Neuronal stem cell (in vitro differentiated cells): Measurements from ENCODE around the gene TGFBR3L.

Experiments used
- DNase-seq: peaks from one replicate; pipeline ENCODE4 v3.0.0-alpha.2; 2013; ENCODE audit warnings: low spot score
- H2AFZ ChIP-seq: one replicate; pipeline ENCODE4 v1.6.1; 2013; ENCODE audit warnings: mild to moderate bottlenecking, low read length, inconsistent platforms
- H2AK5ac ChIP-seq: 2 replicates; pipeline ENCODE4 v1.6.1; 2013; ENCODE audit warnings: low read depth, mild to moderate bottlenecking, inconsistent platforms, low read length, moderate library complexity, mixed read lengths
- H2BK120ac ChIP-seq: 2 replicates; pipeline ENCODE4 v1.6.1; 2013; ENCODE audit warnings: low read depth, mild to moderate bottlenecking, inconsistent platforms, low read length, moderate library complexity, mixed read lengths
- H2BK12ac ChIP-seq: one replicate; pipeline ENCODE4 v1.6.1; 2013; ENCODE audit warnings: low read length, inconsistent platforms
- H2BK15ac ChIP-seq: 2 replicates; pipeline ENCODE4 v1.6.1; 2013; ENCODE audit warnings: mild to moderate bottlenecking, low read length, inconsistent platforms, mixed read lengths
- H2BK5ac ChIP-seq: one replicate; pipeline ENCODE4 v1.6.1; 2013; ENCODE audit warnings: inconsistent platforms, mild to moderate bottlenecking, low read length, moderate library complexity
- H3K14ac ChIP-seq: one replicate; pipeline ENCODE4 v1.6.1; 2013; ENCODE audit warnings: low read length, inconsistent platforms
- H3K18ac ChIP-seq: 2 replicates; pipeline ENCODE4 v1.6.1; 2013; ENCODE audit warnings: low read length, inconsistent platforms
- H3K23ac ChIP-seq: 2 replicates; pipeline ENCODE4 v1.6.1; 2013; ENCODE audit warnings: low read depth, mild to moderate bottlenecking, mixed read lengths, low read length, inconsistent platforms; ENCODE audit not compliant: poor library complexity
- H3K27ac ChIP-seq: replicated peaks from 3 replicates; pipeline ENCODE4 v1.5.1; 2013; ENCODE audit warnings: low read length, inconsistent platforms
- H3K27me3 ChIP-seq, 3 experiments: 2 replicates each; pipeline ENCODE4 v1.6.1; 2013; ENCODE audit warnings: low read length in 3 of 3, mild to moderate bottlenecking in 2 of 3, inconsistent platforms in 1 of 3, low read depth in 1 of 3, mixed read lengths in 1 of 3, moderate library complexity in 1 of 3; ENCODE audit not compliant: control insufficient read depth in 3 of 3, insufficient read depth in 3 of 3
- H3K36me3 ChIP-seq, 2 donors: replicated peaks in 1 of 2; 2 replicates each; pipeline ENCODE4 v1.6.1; 2013; ENCODE audit warnings: low read length in 2 of 2; ENCODE audit not compliant: control insufficient read depth in 2 of 2, insufficient read depth in 2 of 2
- H3K4ac ChIP-seq: 2 replicates; pipeline ENCODE4 v1.6.1; 2013; ENCODE audit warnings: inconsistent platforms, mild to moderate bottlenecking, low read length, moderate library complexity
- H3K4me1 ChIP-seq, 2 donors: 1 replicate in 1 of 2; 2 replicates in 1 of 2; pipeline ENCODE4 v1.6.1; 2013; ENCODE audit warnings: low read length in 2 of 2, low read depth in 1 of 2; ENCODE audit not compliant: control insufficient read depth in 2 of 2, insufficient read depth in 1 of 2
- H3K4me2 ChIP-seq: one replicate; pipeline ENCODE4 v1.6.1; 2013; ENCODE audit warnings: mild to moderate bottlenecking, low read length, inconsistent platforms; ENCODE audit not compliant: insufficient read depth, poor library complexity, severe bottlenecking
- H3K4me3 ChIP-seq, 2 donors: 2 replicates each; pipeline ENCODE4 v1.5.1; 2013; ENCODE audit warnings: low read length in 2 of 2, mild to moderate bottlenecking in 2 of 2, inconsistent platforms in 1 of 2, moderate library complexity in 1 of 2
- H3K79me1 ChIP-seq: one replicate; pipeline ENCODE4 v1.6.1; 2013; ENCODE audit warnings: low read depth, mild to moderate bottlenecking, inconsistent platforms, low read length, moderate library complexity
- H3K9ac ChIP-seq: one replicate; pipeline ENCODE4 v1.6.1; 2013; ENCODE audit warnings: mild to moderate bottlenecking, low read depth, low read length, inconsistent platforms; ENCODE audit not compliant: poor library complexity
- H3K9me3 ChIP-seq, 2 donors: replicated peaks in 1 of 2; 2 replicates each; pipeline versions ENCODE3 to v1.6.1; 2013; ENCODE audit warnings: low read length in 2 of 2, mild to moderate bottlenecking in 2 of 2, inconsistent platforms in 1 of 2, low read depth in 1 of 2, mixed read lengths in 1 of 2, moderate library complexity in 1 of 2; ENCODE audit not compliant: control insufficient read depth in 2 of 2, insufficient read depth in 1 of 2
- H4K8ac ChIP-seq: one replicate; pipeline ENCODE4 v1.6.1; 2013; ENCODE audit warnings: low read depth, mild to moderate bottlenecking, inconsistent platforms, low read length, moderate library complexity
- H4K91ac ChIP-seq: one replicate; pipeline ENCODE4 v1.6.1; 2013; ENCODE audit warnings: low read length, low read depth, mild to moderate bottlenecking, inconsistent platforms; ENCODE audit not compliant: poor library complexity
- WGBS, 2 donors: extraction: QIAGEN DNeasy Blood & Tissue Kit; methylation state at CpG; one replicate each; pipeline ENCODE4 v1.1.7; 2013; ENCODE audit warnings: missing lambda C conversion rate in 2 of 2, mixed read lengths in 1 of 2; ENCODE audit not compliant: insufficient read length in 2 of 2, insufficient replicate concordance in 1 of 2; ENCODE audit errors: extremely low coverage in 2 of 2; 5-methylcytosine and 5-hydroxymethylcytosine counted together

The TGFBR3L gene

DNA sequence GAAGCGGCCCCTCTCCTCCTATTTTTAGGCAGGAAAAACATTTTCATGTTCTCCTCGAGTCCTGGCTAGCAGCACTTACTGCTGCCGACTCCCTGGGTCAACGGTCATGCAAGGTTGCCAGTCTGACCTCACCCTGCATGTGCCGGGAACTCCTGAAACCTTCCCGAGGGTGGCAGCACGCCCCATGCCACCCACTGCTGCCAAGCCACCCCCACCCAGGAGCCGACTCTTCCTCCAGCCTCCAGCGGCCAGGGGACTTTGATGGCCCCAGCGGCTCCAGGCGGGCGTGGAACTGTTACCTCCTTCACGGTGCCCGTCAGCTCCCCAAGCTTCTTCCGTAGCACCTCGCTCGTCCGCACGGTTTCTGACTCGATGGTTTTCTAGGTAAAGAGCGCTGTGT is 20.1 kb downstream of the TGFBR3L start:
- H3K9ac ChIP-seq = peak overlapping the region; percentile 44
- H3K9me3 ChIP-seq = no peaks in the 10 kb centered on the region
- DNase-seq = no peak
- no peak overlapping the region for H3K4ac ChIP-seq
- H3K36me3 ChIP-seq = peaks cover 50 to 90% of the 10 kb centered on the region in 2 donors
- no peak overlapping the region for H3K18ac ChIP-seq
- H3K4me1 ChIP-seq = no peaks in the 10 kb centered on the region
- peaks cover 6% of the 10 kb centered on the region for H3K79me1 ChIP-seq
- no peak overlapping the region for H3K14ac ChIP-seq
- H2BK120ac ChIP-seq = no peak overlapping the region
- H3K27ac ChIP-seq = no peak overlapping the region
- no peak overlapping the region for H4K91ac ChIP-seq
- no peak overlapping the region for H2AFZ ChIP-seq
- no peak overlapping the region for H3K4me2 ChIP-seq
- H3K27me3 ChIP-seq = no peaks in the 10 kb centered on the region
- no peak overlapping the region for H2BK12ac ChIP-seq
- no peak overlapping the region for H2BK15ac ChIP-seq
- no peak overlapping the region for H3K23ac ChIP-seq
- H2AK5ac ChIP-seq = no peak overlapping the region
- H2BK5ac ChIP-seq = no peak overlapping the region
- no CpG with 5 or more reads among the region's 21 CpGs for WGBS, 2 donors
- no peak overlapping the region for H3K4me3 ChIP-seq
- no peak overlapping the region for H4K8ac ChIP-seq

DNA sequence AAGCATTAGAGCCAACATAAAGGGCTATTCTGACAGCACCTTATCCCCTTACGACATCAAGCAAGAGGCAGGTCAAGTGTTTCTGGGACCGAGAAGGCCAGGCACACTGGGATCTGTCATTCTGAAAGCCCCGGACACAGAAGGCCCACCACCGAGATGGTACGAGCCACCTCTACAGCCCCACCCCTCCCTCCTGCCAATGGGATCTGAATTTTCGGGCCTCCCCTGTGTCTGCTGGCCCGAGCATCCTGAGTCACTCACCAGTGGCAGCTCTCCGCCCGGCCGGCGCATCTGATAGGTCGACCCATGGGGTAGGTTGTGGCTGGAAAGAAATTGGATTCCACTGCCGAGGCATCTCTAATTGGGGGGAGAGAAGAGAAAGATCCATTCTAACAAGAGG is 26.2 kb downstream of the TGFBR3L start:
- Histone ChIP-seq H3K36me3 (peaks cover 26 to 60% of the 10 kb centered on the region in 2 donors), H3K27ac (no peak overlapping the region), H3K9ac (no peak overlapping the region), H3K27me3 (no peaks in the 10 kb centered on the region), H2AK5ac (no peak overlapping the region), H3K14ac (no peak overlapping the region), H2BK5ac (no peak overlapping the region), H3K4ac (no peak overlapping the region), H3K23ac (no peak overlapping the region), H2BK12ac (no peak overlapping the region), H2BK120ac (no peak overlapping the region), H3K18ac (no peak overlapping the region), H2BK15ac (no peak overlapping the region), H4K91ac (no peak overlapping the region), H4K8ac (no peak overlapping the region), H3K4me1 (peaks cover 0 to 3% of the 10 kb centered on the region in 2 donors), H2AFZ (no peak overlapping the region), H3K4me3 (no peak overlapping the region), H3K79me1 (peaks cover 11% of the 10 kb centered on the region), H3K4me2 (no peak overlapping the region), H3K9me3 (no peaks in the 10 kb centered on the region)
- no peak for DNase-seq
- WGBS, 2 donors = no CpG with 5 or more reads among the region's 13 CpGs

DNA sequence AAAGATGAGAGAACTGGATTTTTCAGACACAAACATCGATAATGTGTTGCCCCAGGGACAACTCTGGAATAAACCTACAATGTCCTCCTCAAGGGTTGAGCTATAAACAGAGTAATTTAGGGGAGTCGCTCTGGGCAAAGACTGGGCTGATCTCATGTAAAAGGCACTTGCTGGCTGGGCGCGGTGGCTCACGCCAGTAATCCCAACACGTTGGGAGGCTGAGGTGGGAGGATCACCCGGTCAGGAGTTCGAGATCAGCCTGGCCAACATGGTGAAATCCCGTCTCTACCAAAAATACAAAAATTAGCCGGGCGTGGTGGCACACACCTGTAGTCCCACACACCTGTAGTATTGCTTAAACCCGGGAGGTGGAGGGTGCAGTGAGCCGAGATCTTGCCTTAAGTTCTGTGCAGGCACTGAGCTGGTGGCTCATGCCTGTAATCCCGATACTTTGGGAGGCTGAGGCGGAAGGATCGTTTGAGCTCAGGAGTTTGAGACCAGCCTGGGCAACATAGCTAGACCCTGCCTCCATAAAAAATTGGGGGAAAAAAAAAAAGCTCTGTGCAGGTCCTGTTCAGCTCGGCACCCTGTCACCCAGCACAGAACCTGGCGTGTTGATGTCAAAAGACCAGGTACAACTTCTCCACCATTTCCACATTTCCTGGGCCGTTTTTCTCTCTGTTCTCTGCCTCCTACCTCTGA is 27.4 kb downstream of the TGFBR3L start:
- H3K4me3 ChIP-seq = peak overlapping the region in 1 of 2 donors; percentile 92

DNA sequence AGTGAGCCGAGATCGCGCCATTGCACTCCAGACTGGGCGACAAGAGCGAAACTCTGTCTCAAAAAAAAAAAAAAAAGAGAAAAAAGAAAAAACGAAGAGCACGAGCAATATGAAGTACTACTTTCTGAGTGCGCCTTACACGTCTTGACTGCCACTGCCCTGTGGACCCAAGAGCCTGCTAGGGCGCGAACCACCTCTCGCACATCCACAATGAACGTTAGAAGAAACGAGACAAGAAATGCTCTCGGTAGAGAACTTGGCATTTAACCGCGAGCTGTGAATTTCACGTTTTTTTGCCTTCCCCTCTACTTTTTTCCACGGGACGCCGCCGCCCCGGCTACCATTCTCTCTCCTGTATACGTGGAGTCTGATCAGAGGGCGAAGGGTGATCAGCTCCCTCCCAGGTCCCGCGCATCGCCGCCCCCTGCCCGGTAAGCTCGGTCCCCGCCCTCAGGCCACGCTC is 28.4 kb downstream of the TGFBR3L start:
- Histone ChIP-seq H3K4me3 (peak overlapping the region; percentile 92 to 93), H3K4me2 (peak overlapping the region; percentile 93), H3K27me3 (no peaks in the 10 kb centered on the region), H3K4me1 (peaks cover 0 to 3% of the 10 kb centered on the region in 2 donors), H3K23ac (peak overlapping the region; percentile 73), H3K36me3 (peaks cover 18 to 42% of the 10 kb centered on the region in 2 donors), H4K8ac (peak overlapping the region; percentile 52), H2AK5ac (peak overlapping the region; percentile 97), H3K4ac (peak overlapping the region; percentile 84), H3K9me3 (no peaks in the 10 kb centered on the region), H3K18ac (peak overlapping the region; percentile 95), H3K79me1 (peaks cover 7% of the 10 kb centered on the region), H2AFZ (peak overlapping the region; percentile 93), H2BK5ac (peak overlapping the region; percentile 60), H2BK120ac (no peak overlapping the region), H4K91ac (no peak overlapping the region), H2BK12ac (no peak overlapping the region), H3K9ac (peak overlapping the region; percentile 87), H3K14ac (no peak overlapping the region), H2BK15ac (peak overlapping the region; percentile 83), H3K27ac (peak overlapping the region; percentile 80)
- no CpG with 5 or more reads among the region's 33 CpGs for WGBS, 2 donors
- DNase-seq = no peak

More for the DNA sequence above, 27.4 kb downstream of the TGFBR3L start:
- Histone ChIP-seq H3K9ac (no peak overlapping the region), H3K4me2 (no peak overlapping the region), H3K14ac (no peak overlapping the region), H2AK5ac (no peak overlapping the region), H3K9me3 (no peaks in the 10 kb centered on the region), H2BK120ac (no peak overlapping the region), H3K27me3 (no peaks in the 10 kb centered on the region), H2BK12ac (no peak overlapping the region), H2AFZ (no peak overlapping the region), H3K4ac (no peak overlapping the region), H4K8ac (no peak overlapping the region), H4K91ac (no peak overlapping the region), H3K36me3 (peaks cover 22 to 50% of the 10 kb centered on the region in 2 donors), H2BK15ac (no peak overlapping the region), H2BK5ac (no peak overlapping the region), H3K79me1 (peaks cover 9% of the 10 kb centered on the region), H3K18ac (no peak overlapping the region), H3K23ac (no peak overlapping the region), H3K27ac (no peak overlapping the region), H3K4me1 (peaks cover 0 to 3% of the 10 kb centered on the region in 2 donors)
- no CpG with 5 or more reads among the region's 19 CpGs for WGBS, 2 donors
- DNase-seq = no peak
